Myocyte (in vitro differentiated cells): ENCODE measurements around the gene RAB9A. TPM values are rescaled to one million over a fixed set of nuclear protein-coding genes. Genes with fewer than 3 reads are reported as not detected.
"Not testable (repeated sequence)": the region's sequence is repeated elsewhere in the genome, so short reads cannot be mapped to it uniquely, and the experiment has no call there.

ENCODE experiments used
- DNase-seq: peaks from one replicate; pipeline ENCODE4 v3.0.0-alpha.2; 2012; ENCODE audit warnings: low read depth
- total RNA-seq: library from RNA; depleted of rRNA; stranded (reverse); fragments of >200 nt; gene quantifications from 2 replicates; pipeline ENCODE4 v1.2.3, GENCODE V29; 2014

Gene RAB9A
- total RNA-seq, 1 donor from 2014 or later, result 40.3 TPM

DNA sequence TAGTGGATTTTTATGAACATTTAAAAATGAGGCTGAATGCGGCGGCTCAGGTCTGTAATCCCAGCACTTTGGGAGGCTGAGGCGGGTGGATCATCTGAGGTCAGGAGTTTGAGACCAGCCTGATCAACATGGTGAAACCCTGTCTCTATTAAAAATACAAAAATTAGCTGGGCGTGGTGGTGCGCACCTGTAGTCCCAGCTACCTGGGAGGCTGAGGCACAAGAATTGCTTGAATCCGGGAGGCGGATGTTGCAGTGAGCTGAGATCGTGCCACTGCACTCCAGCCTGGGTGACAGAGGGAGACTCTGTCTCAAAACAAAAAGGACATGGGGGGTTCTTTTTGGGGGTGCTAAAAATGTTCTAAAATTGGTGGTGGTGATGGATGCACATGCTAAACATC is 19.2 kb upstream of the RAB9A start:
- not testable (repeated sequence) for DNase-seq

DNA sequence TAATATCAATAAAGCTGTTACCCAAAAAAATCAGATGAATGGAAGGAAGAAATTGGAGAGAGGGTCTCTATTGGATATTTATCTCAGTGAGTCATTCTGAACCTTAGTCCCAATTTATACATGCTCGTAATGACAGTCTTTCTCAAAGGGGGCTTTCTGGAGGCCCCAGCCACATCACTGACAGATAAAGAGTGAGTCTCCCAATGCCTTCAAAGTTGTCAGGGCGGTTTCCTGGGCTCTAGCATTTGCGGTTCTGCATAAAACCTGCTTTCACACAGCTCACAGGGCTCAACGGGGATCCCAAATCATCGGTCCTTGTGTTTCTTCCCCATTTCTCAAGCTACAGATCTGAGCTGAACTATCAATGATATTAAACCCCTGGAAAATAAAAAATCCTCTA is 18.7 kb upstream of the RAB9A start:
- DNase-seq, result no peak

DNA sequence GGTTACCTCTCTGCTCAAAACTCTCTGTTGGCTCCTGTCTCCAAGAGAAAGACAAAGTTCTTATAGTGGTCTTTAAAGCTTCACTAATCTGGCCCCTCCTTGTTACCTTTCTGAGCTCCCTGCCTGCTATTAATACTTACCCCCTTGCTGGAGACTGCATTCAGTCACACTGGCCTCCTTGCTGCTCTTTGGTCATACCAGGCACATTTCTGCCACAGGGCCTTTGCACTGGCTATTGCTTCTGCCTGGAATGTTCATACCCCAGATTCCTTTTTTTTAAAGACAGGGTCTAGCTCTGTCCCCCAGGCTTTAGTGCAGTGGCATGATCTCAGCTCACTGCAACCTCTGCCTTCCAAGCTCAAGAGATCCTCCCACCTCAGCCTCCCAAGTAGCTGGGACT is 15.9 kb upstream of the RAB9A start:
- DNase-seq, result no peak

DNA sequence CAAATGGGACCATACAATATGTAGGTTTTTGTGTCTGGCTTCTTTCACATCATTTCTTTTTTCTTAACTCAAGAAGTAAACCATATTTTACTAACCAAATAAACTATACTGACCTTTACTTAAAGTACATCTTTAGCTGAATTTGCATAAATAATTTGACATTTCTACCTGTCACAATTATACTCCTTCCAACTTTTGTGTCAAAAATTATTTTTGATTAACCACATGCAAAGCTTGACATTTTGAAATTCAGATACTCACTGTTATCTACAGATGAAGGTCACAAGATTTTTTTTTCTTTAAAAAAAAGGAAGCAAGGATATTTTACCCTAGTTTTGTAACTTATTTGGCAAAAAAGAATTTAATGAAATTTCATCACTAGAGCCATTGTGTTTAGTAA is 12.0 kb upstream of the RAB9A start:
- no peak for DNase-seq

DNA sequence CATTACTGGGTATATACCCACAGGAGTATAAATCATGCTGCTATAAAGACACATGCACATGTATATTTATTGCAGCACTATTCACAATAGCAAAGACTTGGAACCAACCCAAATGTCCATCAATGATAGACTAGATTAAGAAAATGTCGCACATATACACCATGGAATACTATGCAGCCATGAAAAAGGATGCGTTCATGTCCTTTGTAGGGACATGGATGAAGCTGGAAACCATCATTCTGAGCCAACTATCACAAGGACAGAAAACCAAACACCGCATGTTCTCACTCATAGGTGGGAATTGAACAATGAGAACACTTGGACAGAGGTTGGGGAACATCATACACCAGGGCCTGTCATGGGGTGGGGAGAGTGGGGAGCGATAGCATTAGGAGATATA is 9.2 kb upstream of the RAB9A start:
- not testable (repeated sequence) for DNase-seq

DNA sequence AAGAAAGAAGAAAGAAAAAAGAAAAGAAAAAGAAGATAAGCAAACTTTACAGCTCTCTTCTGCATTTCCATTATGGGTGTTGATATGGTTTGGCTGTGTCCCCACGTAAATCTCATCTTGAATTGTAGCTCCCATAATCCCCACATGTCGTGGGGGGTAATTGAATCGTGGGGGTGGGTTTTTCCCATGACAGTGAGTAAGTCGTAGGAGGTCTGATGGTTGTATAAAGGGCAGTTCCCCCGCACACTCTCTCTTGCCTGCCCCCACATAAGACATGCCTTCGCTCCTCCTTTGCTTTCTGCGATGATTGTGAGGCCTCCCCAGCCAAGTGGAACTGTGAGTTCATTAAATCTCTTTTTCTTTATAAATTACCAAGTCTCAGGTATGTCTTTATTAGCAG is 7.3 kb upstream of the RAB9A start:
- no peak for DNase-seq

DNA sequence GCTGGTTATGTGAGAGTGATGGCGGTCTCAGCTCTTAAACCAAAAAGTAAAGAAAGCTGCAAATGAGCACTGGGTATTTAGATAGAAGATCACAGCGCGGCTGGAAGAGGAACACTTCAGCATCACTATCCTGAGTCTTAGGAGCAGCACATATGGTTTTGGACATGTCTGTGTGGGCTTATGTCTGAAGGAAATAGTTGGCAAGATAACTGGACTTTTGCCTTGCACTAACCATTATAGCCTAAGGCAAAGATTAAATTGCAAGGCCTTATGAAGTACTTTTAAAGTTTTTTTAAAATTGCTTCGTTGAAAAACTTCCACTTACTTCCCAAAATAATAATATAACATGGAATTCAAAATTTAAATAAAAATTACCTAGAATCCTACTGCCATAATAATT is 4.6 kb upstream of the RAB9A start:
- no peak for DNase-seq

DNA sequence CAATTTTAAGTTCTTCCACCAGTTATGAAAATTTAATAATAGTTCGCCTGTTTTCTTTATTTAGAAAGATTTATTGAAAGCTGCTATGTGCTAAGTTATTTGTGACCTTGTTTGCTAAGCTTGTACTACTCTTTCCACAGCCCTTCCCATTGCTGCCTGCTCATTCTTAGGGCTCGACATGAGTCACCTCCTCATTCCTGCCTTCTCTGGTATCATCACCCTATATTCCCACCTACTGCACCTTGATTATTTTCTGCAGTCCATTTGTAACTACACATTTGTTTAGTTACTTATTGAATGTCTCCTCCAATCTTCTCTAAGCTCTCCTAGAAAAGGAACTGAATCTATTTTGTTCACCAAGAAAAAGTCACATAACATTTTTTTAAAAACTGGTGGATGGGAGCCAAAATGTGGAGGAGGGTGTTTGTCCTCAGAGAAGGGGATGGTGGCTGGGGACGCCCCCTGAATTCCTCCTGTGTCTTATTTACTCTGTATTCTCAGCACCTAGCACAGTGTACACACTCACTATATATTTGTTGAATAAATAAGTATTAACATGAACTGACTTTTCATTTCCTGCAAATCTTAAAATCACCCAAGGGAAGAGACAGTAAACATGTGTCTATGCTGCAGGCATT is 3.7 kb upstream of the RAB9A start:
- DNase-seq, result no peak

DNA sequence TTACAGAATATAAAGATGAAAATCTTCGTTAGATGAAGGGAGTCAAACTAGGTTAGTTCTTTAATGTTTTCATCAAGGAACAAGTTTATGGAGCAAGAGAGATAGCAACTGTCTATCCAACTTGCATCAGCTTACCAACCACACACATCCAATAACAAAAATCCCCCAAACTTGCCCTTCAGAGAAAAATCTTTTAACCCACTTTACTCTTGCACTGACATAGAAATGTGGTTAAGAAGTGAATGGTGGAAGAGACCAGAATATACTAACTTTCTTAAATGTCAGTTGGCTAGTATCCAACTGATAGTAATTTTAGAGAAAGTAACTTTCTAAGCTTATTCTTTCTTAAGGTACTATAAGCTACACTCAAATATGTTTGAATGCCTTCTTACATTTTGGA is 1.7 kb upstream of the RAB9A start:
- DNase-seq, result no peak

DNA sequence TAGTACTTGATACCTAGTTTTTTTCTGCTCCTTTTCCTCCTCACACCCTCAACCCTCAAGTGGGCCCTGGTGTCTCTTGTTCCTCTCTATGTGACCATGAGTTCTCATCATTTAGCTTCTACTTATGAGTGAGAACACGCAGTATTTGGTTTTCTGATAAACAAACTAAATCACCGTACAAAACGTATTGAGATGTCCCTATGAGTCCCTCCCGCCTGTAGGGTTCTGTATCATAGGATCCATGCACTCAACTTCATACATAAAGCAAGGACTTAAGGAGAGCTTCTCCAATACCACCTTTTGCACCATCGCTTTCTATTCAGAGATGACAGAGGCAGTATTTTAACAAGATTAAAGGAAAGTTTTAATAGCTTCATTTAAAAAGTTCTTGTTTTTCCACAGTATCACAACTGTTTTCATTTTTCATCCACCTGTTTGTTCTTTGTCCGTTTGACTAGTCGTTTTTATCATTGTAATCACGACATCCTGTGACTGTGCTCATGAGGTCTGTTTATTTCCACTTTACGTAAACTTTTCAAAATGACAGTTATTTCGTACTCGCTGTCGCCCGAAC is 457 bp upstream of the RAB9A start:
- no peak for DNase-seq

DNA sequence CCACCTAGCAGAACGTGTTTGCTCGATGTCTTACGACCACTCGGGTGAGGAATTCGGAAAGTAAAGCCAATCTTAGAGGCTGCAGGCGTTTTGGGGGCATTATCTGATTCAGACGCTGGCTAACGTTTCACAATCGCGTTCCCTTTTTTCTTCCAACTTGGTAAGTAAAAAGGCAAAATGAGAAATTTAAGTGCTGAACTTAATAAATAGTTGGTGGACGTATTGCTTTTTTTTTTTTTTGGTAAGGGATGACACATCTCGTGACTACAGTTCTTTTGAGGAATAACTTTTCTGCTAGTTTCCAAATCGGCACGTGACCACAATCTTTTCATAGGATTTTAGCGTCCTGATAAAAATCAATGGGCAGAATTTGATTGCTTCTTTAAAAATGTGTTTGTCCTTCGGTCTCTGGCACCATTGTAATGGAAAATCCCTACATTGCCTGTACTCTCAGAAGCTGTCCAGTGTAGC is 848 bp downstream of the RAB9A start:
- DNase-seq, result no peak

DNA sequence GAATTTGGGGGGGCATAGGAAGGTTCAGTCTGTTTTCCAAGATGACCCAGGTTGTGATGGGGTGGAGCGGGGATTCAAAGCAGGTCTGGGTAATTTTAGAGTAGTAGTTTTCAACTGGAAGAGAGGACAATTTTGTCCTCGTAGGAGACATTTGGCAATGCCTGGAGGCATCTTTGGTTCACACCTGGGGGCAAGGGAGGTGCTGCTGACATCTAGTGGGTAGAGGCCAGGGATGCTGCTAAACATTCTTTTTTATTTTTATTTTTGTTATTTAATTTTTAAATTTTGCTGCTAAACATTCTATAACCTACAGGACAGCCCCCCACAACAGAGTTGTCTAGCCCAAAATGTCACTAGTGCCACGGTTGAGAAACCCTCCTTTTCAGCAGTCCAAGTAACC is 1.9 kb downstream of the RAB9A start:
- DNase-seq, result no peak

DNA sequence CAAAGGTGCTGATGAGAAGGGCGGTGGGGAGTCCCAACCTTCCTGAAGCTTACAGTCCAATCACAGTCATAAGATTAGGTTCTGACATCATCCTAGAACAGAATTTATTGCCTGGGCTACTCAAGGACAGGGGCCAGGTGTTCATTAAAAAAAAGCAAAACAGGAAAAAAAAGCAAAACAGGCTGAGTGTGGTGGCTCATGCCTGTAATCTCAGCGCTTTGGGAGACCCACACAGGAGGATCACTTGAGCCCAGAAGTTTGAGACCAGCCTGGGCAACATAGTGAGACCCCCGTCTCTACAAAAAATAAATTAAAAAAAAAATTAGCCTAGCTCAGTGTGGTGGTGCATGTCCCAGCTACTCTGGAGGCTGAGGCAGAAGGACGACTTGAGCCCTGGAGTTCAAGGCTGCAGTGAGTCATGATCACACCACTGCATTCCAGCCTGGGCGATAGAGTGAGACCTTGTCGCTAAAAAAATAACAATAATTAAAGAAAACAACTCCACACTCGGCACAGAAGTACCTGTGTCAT is 3.0 kb downstream of the RAB9A start:
- no peak for DNase-seq

DNA sequence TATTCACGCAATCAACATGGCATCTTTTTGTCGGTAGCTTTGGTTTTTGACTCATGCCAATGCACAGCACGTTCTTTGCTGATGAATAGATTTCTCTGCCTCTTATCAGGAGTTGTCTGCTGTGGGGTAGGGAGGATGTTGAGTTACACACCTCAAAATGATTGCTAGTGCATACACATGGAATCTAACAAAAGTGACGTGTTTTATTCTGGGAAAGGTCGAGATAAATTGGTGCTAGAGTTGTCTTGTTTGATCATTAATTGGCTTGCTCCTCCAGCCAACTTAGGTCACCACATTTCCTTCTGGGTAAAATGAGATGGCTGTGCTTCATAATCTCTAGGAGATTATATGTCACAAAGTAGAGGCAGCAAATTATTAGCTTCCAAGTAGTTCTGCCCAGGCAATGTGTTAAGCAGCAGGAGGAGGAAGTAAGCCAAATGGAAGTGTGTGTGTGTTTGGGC is 3.9 kb downstream of the RAB9A start:
- DNase-seq, result no peak

DNA sequence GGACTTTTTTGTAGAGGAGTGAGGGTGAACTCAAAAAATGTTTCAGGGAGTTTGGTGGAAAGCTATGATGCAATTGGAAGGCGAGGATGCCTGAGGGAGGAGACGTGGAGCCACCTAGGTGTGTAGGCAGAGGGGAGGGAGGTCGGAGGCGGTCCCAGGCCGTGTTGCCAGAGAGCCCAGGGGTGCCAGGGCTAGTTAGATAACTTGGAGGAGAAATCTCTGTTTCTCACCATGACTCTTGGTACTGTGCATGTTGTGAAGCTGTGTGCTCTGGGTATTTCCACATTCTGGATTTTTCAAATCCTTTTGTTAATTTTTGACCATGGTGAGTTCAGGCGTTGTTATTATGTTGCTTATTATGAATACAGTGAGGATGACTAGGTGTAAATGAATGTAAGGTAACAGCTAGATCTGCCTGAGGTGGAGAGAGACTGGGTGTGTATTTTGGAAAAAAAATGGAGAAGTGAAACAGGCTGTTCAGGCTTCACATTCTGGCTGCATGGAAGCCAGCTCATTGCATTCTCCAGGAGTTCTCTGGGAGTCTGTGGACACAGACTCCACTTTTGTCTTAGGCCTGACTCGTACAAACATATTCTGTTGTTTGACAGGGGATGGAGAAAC is 4.5 kb downstream of the RAB9A start:
- DNase-seq, result no peak

DNA sequence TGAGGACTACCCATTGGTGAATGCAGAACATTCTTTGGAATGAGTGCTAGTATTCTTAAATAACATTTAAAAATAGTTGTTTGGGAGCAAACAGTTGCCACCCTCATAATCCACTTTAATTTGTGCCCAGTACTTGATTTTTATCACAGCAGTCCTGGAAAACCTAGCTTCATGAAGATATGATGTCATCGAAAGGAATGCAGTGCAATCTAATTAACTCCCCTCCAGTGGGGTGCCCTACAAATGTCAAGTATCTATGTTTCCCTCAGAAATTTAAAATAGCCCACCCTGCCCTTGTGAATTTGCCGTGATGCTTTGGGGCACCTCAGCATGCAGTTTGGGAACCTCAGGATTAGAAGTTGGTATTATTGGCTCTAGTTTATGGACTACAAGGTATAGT is 5.4 kb downstream of the RAB9A start:
- no peak for DNase-seq

DNA sequence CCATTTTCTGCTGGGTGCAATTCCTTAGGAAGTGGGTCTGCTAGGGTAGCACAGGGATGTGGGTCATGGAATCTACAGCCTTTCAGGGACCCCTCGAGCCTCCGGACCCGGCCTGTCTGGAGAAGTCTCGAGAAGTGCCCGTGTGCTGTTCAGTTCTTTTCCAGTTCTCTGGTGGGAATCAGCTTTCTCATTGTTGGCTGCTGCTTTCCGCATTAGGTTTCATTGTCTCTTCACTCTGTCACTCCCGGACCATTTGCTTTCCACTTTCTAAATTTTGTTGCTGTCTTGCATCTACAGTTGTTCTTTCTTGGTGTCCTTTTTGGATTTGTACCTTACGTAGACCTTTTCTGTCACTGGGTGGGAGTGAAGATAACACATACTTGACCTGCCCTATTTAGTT is 6.1 kb downstream of the RAB9A start:
- no peak for DNase-seq

DNA sequence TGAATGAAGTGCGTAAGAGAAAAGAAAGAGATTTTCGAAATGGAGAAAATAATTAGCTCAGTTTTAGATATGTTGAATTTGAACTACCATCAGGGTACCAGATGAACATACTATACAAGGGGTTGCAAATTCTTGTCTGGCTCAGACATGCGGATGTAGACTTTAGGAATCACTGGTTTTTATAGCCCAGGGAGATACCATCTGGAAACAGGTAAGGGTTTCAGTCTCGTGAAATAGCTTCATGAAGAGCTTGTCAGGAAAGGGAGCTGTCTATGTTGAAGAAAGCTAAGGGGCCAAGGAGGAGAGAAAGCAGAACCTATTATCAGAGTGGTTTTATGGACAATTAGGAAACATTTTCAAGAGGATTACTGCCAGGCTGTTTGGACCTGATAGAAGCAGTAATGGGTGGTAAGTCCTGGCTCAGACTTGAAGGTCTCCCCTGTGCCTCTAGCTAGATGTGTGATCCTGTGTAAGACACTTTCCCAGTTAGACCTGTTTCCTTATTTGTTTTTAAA is 6.7 kb downstream of the RAB9A start:
- no peak for DNase-seq

DNA sequence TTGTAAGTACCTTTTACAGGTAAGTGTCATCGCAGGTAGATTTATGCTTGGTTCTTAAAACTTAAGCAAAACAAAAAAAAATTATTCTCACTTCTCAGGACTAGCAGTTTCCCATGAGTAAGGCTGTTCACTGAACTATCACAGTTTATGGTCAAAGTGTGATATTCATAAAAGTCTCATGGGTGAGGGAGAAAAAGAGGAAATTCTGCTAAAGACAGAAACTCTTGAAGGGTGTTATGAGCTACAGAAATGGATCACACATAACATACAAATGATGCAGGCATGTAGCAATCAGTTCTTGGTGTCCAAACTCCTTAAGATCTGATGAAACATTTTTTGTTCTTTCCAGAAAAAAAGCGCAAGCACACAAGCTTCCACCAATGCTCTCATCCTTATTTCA is 8.5 kb downstream of the RAB9A start:
- DNase-seq, result no peak

DNA sequence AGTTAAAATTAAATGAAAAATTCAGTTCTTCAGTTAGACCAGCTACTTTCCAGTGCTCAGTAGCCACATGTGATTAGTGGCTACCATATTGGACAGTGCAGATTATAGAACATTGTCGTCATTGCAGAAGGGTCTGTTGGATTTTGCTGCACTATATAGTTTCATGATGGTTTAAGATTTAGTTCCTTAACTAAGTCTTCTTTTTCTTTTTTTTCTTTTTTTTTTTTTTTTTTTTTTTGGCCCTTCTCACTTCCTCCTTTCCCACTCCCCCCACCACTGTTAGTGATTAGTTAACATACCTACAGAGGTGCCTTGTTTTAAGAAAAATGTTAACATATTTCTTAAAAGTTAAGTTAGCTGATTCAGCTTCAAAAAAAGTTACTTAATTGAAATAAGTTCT is 9.0 kb downstream of the RAB9A start:
- no peak for DNase-seq

DNA sequence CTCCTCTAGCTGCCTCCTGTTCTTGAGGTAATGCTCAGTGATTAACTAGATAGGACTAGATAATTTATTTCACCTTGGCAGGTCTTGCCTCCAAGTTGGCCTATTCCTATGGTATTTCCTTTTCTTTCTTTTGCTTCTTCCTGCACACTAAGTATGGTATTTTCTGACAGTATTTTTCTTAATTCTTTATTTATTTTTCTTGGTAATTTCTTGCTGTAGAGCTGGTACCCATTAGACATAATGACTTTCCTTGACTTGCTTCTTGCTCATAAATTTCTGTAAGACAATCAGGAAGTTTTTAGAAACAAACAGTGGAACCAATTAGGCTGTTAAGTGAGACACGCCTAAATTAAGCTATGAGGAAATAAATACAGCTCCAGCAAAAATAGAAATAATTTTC is 9.5 kb downstream of the RAB9A start:
- DNase-seq, result no peak

DNA sequence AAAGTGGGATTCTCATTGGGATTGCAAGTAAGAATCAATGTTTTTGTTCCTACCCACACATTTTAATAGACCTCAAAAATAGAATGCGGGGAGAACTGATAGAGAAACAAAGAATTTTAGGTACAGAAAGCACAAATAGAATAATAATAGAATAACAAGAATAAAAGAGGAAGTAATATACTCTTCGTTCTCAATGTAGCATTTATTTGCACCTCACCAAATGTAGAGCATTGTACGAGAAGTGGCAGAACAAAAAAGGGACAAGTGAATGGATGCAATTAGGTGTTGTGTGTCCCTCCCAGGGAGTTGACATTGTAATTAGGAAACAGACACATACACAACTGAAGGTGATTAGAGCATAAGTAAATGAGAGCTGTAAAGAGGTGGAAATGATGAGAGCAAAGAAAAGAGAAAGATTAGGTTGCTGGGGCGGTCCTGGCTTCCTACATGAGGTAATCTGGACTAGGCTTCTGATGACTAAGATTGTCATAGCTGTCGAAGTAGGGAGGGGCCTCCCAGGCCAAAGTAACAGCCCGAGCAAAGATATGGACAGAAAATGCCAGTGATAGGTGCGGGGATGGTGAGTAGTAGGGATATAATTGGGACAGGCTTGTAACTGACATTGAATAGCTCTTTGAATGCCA is 10.4 kb downstream of the RAB9A start:
- DNase-seq, result peak; percentile 22
